KG1 (cell line): ENCODE measurements around the gene CYP4F22.
"Not testable (repeated sequence)": the region's sequence is repeated elsewhere in the genome, so short reads cannot be mapped to it uniquely, and the experiment has no call there.

Source experiments
- DNase-seq: peaks from one replicate; lab custom pipeline; 2025; lab: John Stamatoyannopoulos, UW

CYP4F22 gene

GRCh38 chr19:15570420-15570819 lies 62.1 kb downstream of the CYP4F22 start:
- no peak for DNase-seq

GRCh38 chr19:15575406-15575805 lies 67.1 kb downstream of the CYP4F22 start:
- no peak for DNase-seq

GRCh38 chr19:15576526-15577156 lies 68.3 kb downstream of the CYP4F22 start:
- DNase-seq = no peak

- no peak for DNase-seq
Measured at GRCh38 chr19:15577184-15577771, 69.0 kb downstream of the CYP4F22 start.

- DNase-seq = no peak
Measured at GRCh38 chr19:15583346-15583745, 75.0 kb downstream of the CYP4F22 start.

- DNase-seq = no peak
Measured at GRCh38 chr19:15584095-15584494, 75.8 kb downstream of the CYP4F22 start.

- DNase-seq = peak; percentile 18
Measured at GRCh38 chr19:15584541-15585115, 76.3 kb downstream of the CYP4F22 start.

- DNase-seq = no peak
Measured at GRCh38 chr19:15587663-15588062, 79.3 kb downstream of the CYP4F22 start.

- no peak for DNase-seq
Measured at GRCh38 chr19:15588265-15588664, 79.9 kb downstream of the CYP4F22 start.

- no peak for DNase-seq
Measured at GRCh38 chr19:15589760-15590451, 81.6 kb downstream of the CYP4F22 start.

- DNase-seq = no peak
Measured at GRCh38 chr19:15591796-15592195, 83.5 kb downstream of the CYP4F22 start.

GRCh38 chr19:15592506-15592905 lies 84.2 kb downstream of the CYP4F22 start:
- DNase-seq = not testable (repeated sequence)

GRCh38 chr19:15593766-15594165 lies 85.4 kb downstream of the CYP4F22 start:
- not testable (repeated sequence) for DNase-seq

- no peak for DNase-seq
Measured at GRCh38 chr19:15595069-15595468, 86.7 kb downstream of the CYP4F22 start.
